ENCODE data around the gene MRPL53. TPM values are rescaled to one million over a fixed set of nuclear protein-coding genes. Genes with fewer than 3 reads are reported as not detected.

Gene MRPL53
- total and polyA plus RNA-seq, 9 of the 15 experiments (the other 6 are each of a cell fraction or from before 2014, with no cell fraction given): 11.5 to 87.9 (median 41.1) TPM

- TF ChIP-seq ZNF232 (CRISPR knock-in tag; IDR thresholded peaks at IDR 0.05) (no peak), NCOA2 (IDR thresholded peaks at IDR 0.05; ENCODE audit: partially characterized antibody in 2 of 2) (peak in 1 of 2 experiments; percentile 96), CCAR2 (IDR thresholded peaks at IDR 0.05; ENCODE audit: low read depth, low read length) (peak; percentile 93; the same call in 1 of the 2 replicates), NKRF (IDR thresholded peaks at IDR 0.05; ENCODE audit: borderline replicate concordance) (peak; percentile 98), SMC3 (conservative IDR thresholded peaks at IDR 0.05; ENCODE audit: insufficient read depth, low read depth, low read length) (no peak), SMAD1 (IDR thresholded peaks at IDR 0.05; ENCODE audit: low read depth, low read length, partially characterized antibody) (no peak), ERF (CRISPR knock-in tag; IDR thresholded peaks at IDR 0.05) (peak; percentile 78; the same call in 1 of the 2 replicates), MNT (conservative IDR thresholded peaks at IDR 0.05) (peak; percentile 92 to 97), KLF6 (CRISPR knock-in tag; IDR thresholded peaks at IDR 0.05; ENCODE audit: borderline replicate concordance) (peak; percentile 17; the same call in 1 of the 2 replicates), DIDO1 (tag; IDR thresholded peaks at IDR 0.05; ENCODE audit: low read depth) (peak; percentile 95), SETDB1 (IDR thresholded peaks at IDR 0.05; ENCODE audit: low read length) (peak; percentile 34), ZZZ3 (IDR thresholded peaks at IDR 0.05) (0 out of 2 replicates have a peak, but pooled peaks have one; percentile 20), POU5F1 (IDR thresholded peaks at IDR 0.05; ENCODE audit: borderline replicate concordance, low read depth, low read length, partially characterized antibody) (peak; percentile 88), LCOR (CRISPR knock-in tag; IDR thresholded peaks at IDR 0.05) (peak; percentile 99), KLF16 (IDR thresholded peaks at IDR 0.05) (0 out of 2 replicates have a peak, but pooled peaks have one; percentile 11), RNF2 (IDR thresholded peaks at IDR 0.05) (peak; percentile 50; the same call in 1 of the 2 replicates), SNIP1 (IDR thresholded peaks at IDR 0.05; ENCODE audit: low read depth) (no peak), ZBTB33 (CRISPR knock-in tag; IDR thresholded peaks at IDR 0.05) (peak; percentile 69), KDM1A (IDR thresholded peaks at IDR 0.05) (no peak), ZNF766 (CRISPR knock-in tag; conservative IDR thresholded peaks at IDR 0.05) (peak; percentile 50), MLX (CRISPR knock-in tag; conservative IDR thresholded peaks at IDR 0.05) (0 out of 4 replicates have a peak, but pooled peaks of 1 of the 2 experiments have one; percentile 46), ZC3H11A (IDR thresholded peaks at IDR 0.05; ENCODE audit: low read depth, low read length) (peak; percentile 89)
These were observed 17.6 kb downstream of the MRPL53 start, which contains the start of gene INO80B (continued) for GRCh38 chr2:74454654-74455511.
